PC-3 (cell line): ENCODE measurements around the gene MAPK12.

Source experiments
- EZH2 ChIP-seq: fragments of 300-600 bp; sonication (generic); IDR thresholded peaks from one replicate; pipeline ENCODE4 v1.6.1; 2017; ENCODE audit warnings: antibody characterized with exemption, mild to moderate bottlenecking, low read length; ENCODE audit not compliant: unreplicated experiment
- TF ChIP-seq, protein P1 (sequence below): fragments of 300-600 bp; sonication (generic); conservative IDR thresholded peaks from 2 replicates; pipeline ENCODE4 v1.5.1; 2017; ENCODE audit warnings: antibody characterized with exemption, low read depth, mild to moderate bottlenecking, low read length

DNA sequence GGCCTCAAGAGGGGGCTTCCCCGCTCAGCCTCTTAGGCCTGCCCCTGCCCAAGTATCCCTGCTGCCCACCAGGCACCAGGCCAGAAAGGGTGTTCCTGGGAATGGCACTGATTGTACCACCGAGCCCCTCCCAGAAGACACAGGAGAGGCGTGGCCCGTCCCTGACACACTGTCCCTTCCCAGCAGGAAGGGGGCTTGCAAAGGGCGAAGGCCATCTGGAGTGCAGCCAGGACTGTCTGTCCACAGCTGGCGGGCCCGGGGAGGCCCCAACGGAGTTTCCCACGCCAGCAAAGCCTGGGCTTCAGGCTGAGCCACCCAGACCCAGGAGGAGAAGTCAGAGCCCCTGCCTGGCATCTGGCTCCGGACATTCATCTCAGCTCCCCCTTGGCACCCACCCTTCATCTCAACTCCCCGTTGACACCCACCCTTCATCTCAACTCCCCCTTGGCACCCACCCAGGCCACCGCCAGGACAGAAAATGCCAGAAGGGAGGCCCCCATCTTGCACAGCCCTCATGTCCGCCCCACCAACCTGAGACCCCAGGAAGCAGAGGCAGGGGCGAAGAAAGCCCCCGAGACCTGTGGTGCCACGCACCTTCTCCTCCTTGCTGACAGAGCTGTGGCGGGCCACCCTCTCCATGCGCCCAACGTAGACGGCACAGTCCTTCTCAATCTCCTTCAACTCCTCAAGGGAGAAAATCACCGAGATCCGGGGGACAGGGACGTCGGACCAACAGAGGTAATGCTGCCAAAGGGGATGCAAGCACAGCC, 36.1 kb downstream of the MAPK12 start:
- TF ChIP-seq, protein P1, sequence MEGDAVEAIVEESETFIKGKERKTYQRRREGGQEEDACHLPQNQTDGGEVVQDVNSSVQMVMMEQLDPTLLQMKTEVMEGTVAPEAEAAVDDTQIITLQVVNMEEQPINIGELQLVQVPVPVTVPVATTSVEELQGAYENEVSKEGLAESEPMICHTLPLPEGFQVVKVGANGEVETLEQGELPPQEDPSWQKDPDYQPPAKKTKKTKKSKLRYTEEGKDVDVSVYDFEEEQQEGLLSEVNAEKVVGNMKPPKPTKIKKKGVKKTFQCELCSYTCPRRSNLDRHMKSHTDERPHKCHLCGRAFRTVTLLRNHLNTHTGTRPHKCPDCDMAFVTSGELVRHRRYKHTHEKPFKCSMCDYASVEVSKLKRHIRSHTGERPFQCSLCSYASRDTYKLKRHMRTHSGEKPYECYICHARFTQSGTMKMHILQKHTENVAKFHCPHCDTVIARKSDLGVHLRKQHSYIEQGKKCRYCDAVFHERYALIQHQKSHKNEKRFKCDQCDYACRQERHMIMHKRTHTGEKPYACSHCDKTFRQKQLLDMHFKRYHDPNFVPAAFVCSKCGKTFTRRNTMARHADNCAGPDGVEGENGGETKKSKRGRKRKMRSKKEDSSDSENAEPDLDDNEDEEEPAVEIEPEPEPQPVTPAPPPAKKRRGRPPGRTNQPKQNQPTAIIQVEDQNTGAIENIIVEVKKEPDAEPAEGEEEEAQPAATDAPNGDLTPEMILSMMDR, result no peak
- TF ChIP-seq EZH2, result no peak
